H9 (cell line): ENCODE measurements around the gene MAP7. TPM values are rescaled to one million over a fixed set of nuclear protein-coding genes. Genes with fewer than 3 reads are reported as not detected.

Experiments
- DNase-seq: peaks from one replicate; pipeline ENCODE4 v3.0.0-alpha.2; 2017
- H2AFZ ChIP-seq: one replicate; pipeline ENCODE4 v1.6.1; 2013; ENCODE audit warnings: mild to moderate bottlenecking, low read length, control low read depth, moderate library complexity
- H2AK5ac ChIP-seq: 2 replicates; pipeline ENCODE4 v1.6.1; 2013; ENCODE audit warnings: low read length, control low read depth, mixed read lengths; ENCODE audit not compliant: insufficient read length
- H2BK120ac ChIP-seq: one replicate; pipeline ENCODE4 v1.6.1; 2013; ENCODE audit warnings: low read depth, mild to moderate bottlenecking, low read length, control low read depth, inconsistent platforms; ENCODE audit not compliant: poor library complexity, severe bottlenecking
- H2BK12ac ChIP-seq: 2 replicates; pipeline ENCODE4 v1.6.1; 2013; ENCODE audit warnings: low read length, control low read depth, mixed read lengths, low read depth; ENCODE audit not compliant: insufficient read length
- H2BK15ac ChIP-seq: 2 replicates; pipeline ENCODE4 v1.6.1; 2013; ENCODE audit warnings: low read depth, low read length, control low read depth
- H2BK20ac ChIP-seq: one replicate; pipeline ENCODE4 v1.6.1; 2013; ENCODE audit warnings: low read depth, mild to moderate bottlenecking, low read length, control low read depth, inconsistent platforms; ENCODE audit not compliant: poor library complexity, severe bottlenecking
- H2BK5ac ChIP-seq: 2 replicates; pipeline ENCODE4 v1.6.1; 2013; ENCODE audit warnings: low read length, control low read depth, mixed read lengths; ENCODE audit not compliant: insufficient read length
- H3K14ac ChIP-seq: 2 replicates; pipeline ENCODE4 v1.6.1; 2013; ENCODE audit warnings: low read length, control low read depth; ENCODE audit not compliant: insufficient read depth
- H3K18ac ChIP-seq: 2 replicates; pipeline ENCODE4 v1.6.1; 2013; ENCODE audit warnings: low read depth, mild to moderate bottlenecking, mixed read lengths, low read length, control low read depth; ENCODE audit not compliant: insufficient read length
- H3K23ac ChIP-seq: 2 replicates; pipeline ENCODE4 v1.6.1; 2013; ENCODE audit warnings: low read length, control low read depth, mixed read lengths, low read depth; ENCODE audit not compliant: insufficient read length
- H3K23me2 ChIP-seq: 2 replicates; pipeline ENCODE4 v1.6.1; 2013; ENCODE audit warnings: low read depth, mild to moderate bottlenecking, mixed read lengths, low read length, control low read depth; ENCODE audit not compliant: insufficient read length, poor library complexity, severe bottlenecking
- H3K27ac ChIP-seq: 2 replicates; pipeline ENCODE4 v1.5.1; 2013; ENCODE audit warnings: low read length, control low read depth, mixed read lengths, low read depth; ENCODE audit not compliant: insufficient read length
- H3K27me3 ChIP-seq: 2 replicates; pipeline ENCODE4 v1.6.1; 2013; ENCODE audit warnings: low read length, control low read depth, inconsistent platforms; ENCODE audit not compliant: insufficient read depth
- H3K4ac ChIP-seq: 2 replicates; pipeline ENCODE4 v1.6.1; 2013; ENCODE audit warnings: low read depth, mild to moderate bottlenecking, control low read depth, inconsistent platforms, low read length, moderate library complexity
- H3K4me1 ChIP-seq: 2 replicates; pipeline ENCODE4 v1.6.1; 2013; ENCODE audit warnings: low read length, control low read depth, inconsistent platforms; ENCODE audit not compliant: insufficient read depth
- H3K4me2 ChIP-seq: 2 replicates; pipeline ENCODE4 v1.6.1; 2013; ENCODE audit warnings: low read length, control low read depth, mixed read lengths; ENCODE audit not compliant: insufficient read length, insufficient read depth
- H3K56ac ChIP-seq: 2 replicates; pipeline ENCODE4 v1.6.1; 2013; ENCODE audit warnings: low read depth, mild to moderate bottlenecking, mixed read lengths, low read length, control low read depth; ENCODE audit not compliant: insufficient read length
- H3K79me1 ChIP-seq: 2 replicates; pipeline ENCODE4 v1.6.1; 2013; ENCODE audit warnings: low read depth, mild to moderate bottlenecking, moderate library complexity, low read length, control low read depth, inconsistent platforms; ENCODE audit not compliant: insufficient read depth, poor library complexity, severe bottlenecking
- H3K79me2 ChIP-seq: 2 replicates; pipeline ENCODE4 v1.6.1; 2013; ENCODE audit warnings: low read length, control low read depth, inconsistent platforms; ENCODE audit not compliant: insufficient read depth
- H3K9ac ChIP-seq: 2 replicates; pipeline ENCODE4 v1.6.1; 2013; ENCODE audit warnings: low read length, control low read depth, mixed read lengths; ENCODE audit not compliant: insufficient read length; ENCODE audit errors: extremely low read depth
- H3K9me3 ChIP-seq: one replicate; pipeline ENCODE4 v1.6.1; 2013; ENCODE audit warnings: low read depth, low read length, inconsistent platforms; ENCODE audit not compliant: control insufficient read depth
- H3T11ph ChIP-seq: one replicate; pipeline ENCODE4 v1.6.1; 2013; ENCODE audit warnings: mild to moderate bottlenecking, low read length, control low read depth, inconsistent platforms
- H4K20me1 ChIP-seq: one replicate; pipeline ENCODE4 v1.6.1; 2013; ENCODE audit not compliant: control insufficient read depth, insufficient read length, insufficient read depth
- H4K5ac ChIP-seq: 2 replicates; pipeline ENCODE4 v1.6.1; 2013; ENCODE audit warnings: low read depth, mild to moderate bottlenecking, mixed read lengths, low read length, control low read depth; ENCODE audit not compliant: insufficient read length
- H4K8ac ChIP-seq: replicated peaks from 2 replicates; pipeline ENCODE4 v1.6.1; 2013; ENCODE audit warnings: low read length, control low read depth, mixed read lengths, low read depth; ENCODE audit not compliant: insufficient read length
- H4K91ac ChIP-seq: 2 replicates; pipeline ENCODE4 v1.6.1; 2013; ENCODE audit warnings: low read depth, mild to moderate bottlenecking, moderate library complexity, mixed read lengths, low read length, control low read depth; ENCODE audit not compliant: insufficient read length
- H3K27ac Mint-ChIP-seq, 3 experiments: 2 replicates in 2 of 3; 3 replicates in 1 of 3; pipeline ENCODE4 v1.8.0; 2020 to 2021; ENCODE audit warnings: mixed read lengths in 3 of 3, mild to moderate bottlenecking in 1 of 3, moderate library complexity in 1 of 3
- H3K27me3 Mint-ChIP-seq: 2 replicates; pipeline ENCODE4 v1.8.0; 2021; ENCODE audit warnings: low read depth, mild to moderate bottlenecking, moderate library complexity, mixed read lengths
- H3K36me3 Mint-ChIP-seq, 3 experiments: 2 replicates in 2 of 3; 3 replicates in 1 of 3; pipeline ENCODE4 v1.8.0; 2020 to 2021; ENCODE audit warnings: low read depth in 3 of 3, mixed read lengths in 3 of 3; ENCODE audit not compliant: insufficient read depth in 1 of 3
- H3K4me1 Mint-ChIP-seq, 2 experiments: 2 replicates each; pipeline ENCODE4 v1.8.0; 2020; ENCODE audit warnings: mixed read lengths in 2 of 2
- H3K4me3 Mint-ChIP-seq, 2 experiments: 2 replicates in 1 of 2; 3 replicates in 1 of 2; pipeline ENCODE4 v1.8.0; 2020 to 2021; ENCODE audit warnings: mild to moderate bottlenecking in 2 of 2, mixed read lengths in 2 of 2, moderate library complexity in 1 of 2
- H3K9me3 Mint-ChIP-seq, 2 experiments: 2 replicates in 1 of 2; 3 replicates in 1 of 2; pipeline ENCODE4 v1.8.0; 2020; ENCODE audit warnings: mild to moderate bottlenecking in 2 of 2, mixed read lengths in 2 of 2, moderate library complexity in 1 of 2
- CTCF ChIP-seq: fragments of 200-600 bp; sonication (generic); conservative IDR thresholded peaks from 3 replicates; pipeline ENCODE4 v1.8.0; 2021; ENCODE audit warnings: antibody characterized with exemption, mild to moderate bottlenecking
- WGBS: extraction: QIAGEN DNeasy Blood & Tissue Kit; methylation state at CpG from one replicate; pipeline ENCODE4 v1.1.7; 2013; ENCODE audit warnings: missing lambda C conversion rate, low lambda C conversion rate, mixed read lengths; ENCODE audit not compliant: insufficient read length; ENCODE audit errors: extremely low coverage; 5-methylcytosine and 5-hydroxymethylcytosine counted together
- total RNA-seq: library from RNA; stranded (reverse); gene quantifications from 2 replicates; pipeline ENCODE4 v1.2.1, GENCODE V29; 2021

Gene MAP7
- total RNA-seq, 1 experiment from 2014 or later: 51.1 TPM

- no peak for DNase-seq
- TF ChIP-seq CTCF: no peak
- Histone ChIP-seq H2BK20ac (no peak overlapping the region), H2BK5ac (no peak overlapping the region), H3K27me3 (no peaks in the 10 kb centered on the region), H4K20me1 (no peaks in the 10 kb centered on the region), H3K79me2 (no peaks in the 10 kb centered on the region), H3K4me1 (no peaks in the 10 kb centered on the region), H3T11ph (no peak overlapping the region), H3K9me3 (peaks cover 11% of the 10 kb centered on the region), H3K9ac (no peak overlapping the region), H3K79me1 (no peaks in the 10 kb centered on the region), H3K14ac (no peak overlapping the region), H3K4ac (no peak overlapping the region), H3K23me2 (no peaks in the 10 kb centered on the region), H2BK12ac (no peak overlapping the region), H4K91ac (no peak overlapping the region), H4K8ac (no peak overlapping the region), H3K27ac (no peak overlapping the region), H2AFZ (no peak overlapping the region), H3K23ac (no peak overlapping the region), H2BK15ac (no peak overlapping the region), H3K56ac (no peak overlapping the region), H3K18ac (no peak overlapping the region), H2AK5ac (no peak overlapping the region), H3K4me2 (no peak overlapping the region), H2BK120ac (no peak overlapping the region), H4K5ac (no peak overlapping the region)
- peaks cover 10 to 26% (median 25%) of the 10 kb centered on the region in 3 experiments for H3K36me3 Mint-ChIP-seq
- peaks cover 7 to 8% of the 10 kb centered on the region in 2 experiments for H3K4me1 Mint-ChIP-seq
- H3K27me3 Mint-ChIP-seq: no peaks in the 10 kb centered on the region
- no CpG with 5 or more reads among the region's 2 CpGs for WGBS
- no peak overlapping the region for H3K27ac Mint-ChIP-seq
- peaks cover 20 to 22% of the 10 kb centered on the region in 2 experiments for H3K9me3 Mint-ChIP-seq
- H3K4me3 Mint-ChIP-seq: no peak overlapping the region
Observed at GRCh38 chr6:136566851-136567250, 16.6 kb upstream of the MAP7 start.
